Activated CD4-positive, alpha-beta T cell treated with anti-CD3 and anti-CD28 coated beads for 36 hours (primary cell): ENCODE results near the gene RNF145. TPM values are rescaled to one million over a fixed set of nuclear protein-coding genes. Genes with fewer than 3 reads are reported as not detected.

Experiments used
- ATAC-seq: fragments of 200-7000 bp; cut with Tn5 transposase; one replicate; pipeline ENCODE4 v1.10.0; 2021; ENCODE audit warnings: mild to moderate bottlenecking, moderate library complexity
- CTCF ChIA-PET: fragments of 350-600 bp; sonication (Branson Sonifier 250); formaldehyde crosslinking; loops from one replicate; lab custom pipeline; 2021; ENCODE audit warnings: antibody characterized with exemption; lab: Charles Lee
- POLR2A ChIA-PET: fragments of 350-600 bp; sonication (Branson Sonifier 250); formaldehyde crosslinking; loops from one replicate; lab custom pipeline; 2021; ENCODE audit warnings: antibody characterized with exemption, inconsistent platforms; lab: Charles Lee
- DNase-seq: peaks from one replicate; pipeline ENCODE4 v3.0.0-alpha.2; 2020
- H3K27ac Mint-ChIP-seq: one replicate; pipeline ENCODE4 v1.8.0; 2021; ENCODE audit warnings: mixed read lengths
- H3K27me3 Mint-ChIP-seq: one replicate; pipeline ENCODE4 v1.8.0; 2021; ENCODE audit warnings: mixed read lengths
- H3K36me3 Mint-ChIP-seq: one replicate; pipeline ENCODE4 v1.8.0; 2021; ENCODE audit warnings: low read depth, mixed read lengths
- H3K4me1 Mint-ChIP-seq: one replicate; pipeline ENCODE4 v1.8.0; 2021; ENCODE audit warnings: mixed read lengths
- H3K4me3 Mint-ChIP-seq: one replicate; pipeline ENCODE4 v1.8.0; 2021; ENCODE audit warnings: mild to moderate bottlenecking, moderate library complexity, mixed read lengths
- H3K9me3 Mint-ChIP-seq: one replicate; pipeline ENCODE4 v1.8.0; 2021; ENCODE audit warnings: low read depth, mixed read lengths
- intact Hi-C, 2 experiments: fragments of 100-400 bp; cut with DNase I in 1 of 2; cut with micrococcal nuclease in 1 of 2; formaldehyde crosslinking; loops; one replicate each; pipeline versions ENCODE4 v1.14.2 to v1.15.1; 2022 to 2024; cut with DNase I, micrococcal nuclease
- total RNA-seq, 2 experiments: library from RNA; stranded (reverse); gene quantifications; one replicate each; pipeline ENCODE4 v1.2.3, GENCODE V29; 2021

The RNF145 gene
- total RNA-seq, 2 experiments from 2014 or later, result 81.9 to 87.5 TPM

DNA sequence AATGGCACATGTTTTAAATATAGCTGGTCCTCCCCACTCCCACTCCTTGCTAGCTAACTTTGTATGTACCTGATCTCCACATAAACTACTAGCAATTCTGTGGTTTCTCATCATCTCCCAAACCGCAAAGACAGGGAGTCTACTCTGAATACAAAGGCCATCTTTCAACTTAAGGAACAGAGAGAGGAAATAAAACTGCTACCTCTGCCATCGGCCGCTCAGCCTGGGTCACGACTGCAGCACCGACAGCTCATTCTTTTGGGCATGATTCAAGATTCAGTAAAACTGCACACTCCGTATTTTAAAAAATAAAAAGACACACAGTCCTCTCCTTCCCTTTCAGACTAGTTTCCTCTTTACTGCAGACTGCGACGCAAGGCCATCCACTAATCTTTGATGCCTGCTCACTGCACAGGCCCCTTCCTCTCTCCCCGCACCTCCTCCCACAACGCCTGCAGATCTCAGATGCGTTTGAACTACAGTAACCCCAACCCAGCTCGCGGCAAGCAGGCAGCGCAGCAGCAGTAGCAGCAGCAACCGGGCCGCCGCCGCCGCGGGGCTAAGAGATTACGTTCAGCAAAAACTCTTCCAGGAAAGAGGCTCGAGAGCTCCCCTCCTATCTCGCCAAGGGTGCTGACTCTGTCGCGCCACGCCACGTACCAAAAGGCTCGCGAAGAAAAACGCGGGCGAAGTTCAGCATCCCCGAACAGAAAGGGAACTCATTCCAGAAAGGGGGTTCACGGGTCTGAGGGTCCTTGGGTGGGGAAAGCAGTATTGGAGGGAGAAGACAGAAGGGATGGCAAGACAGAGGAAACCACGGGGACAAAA lies 1.5 kb downstream of the RNF145 start:
- intact Hi-C loops, result loop anchor here (1.0 to 10.0 kb wide), 17 partner anchors 23 to 1936 kb away; partner anchors contain the start of genes PWWP2A (in 2 of the 2), TTC1 (in 2 of the 2), CLINT1 (in 1 of the 2) and SLU7 (in 1 of the 2)
- H3K9me3 Mint-ChIP-seq, result no peaks in the 10 kb centered on the region

GRCh38 chr5:159207222-159207685 lies 2.1 kb downstream of the RNF145 start:
- no peaks in the 10 kb centered on the region for H3K9me3 Mint-ChIP-seq
- H3K4me1 Mint-ChIP-seq, result peaks cover 58% of the 10 kb centered on the region
- DNase-seq (no peak), ATAC-seq (no peak)
- no peaks in the 10 kb centered on the region for H3K27me3 Mint-ChIP-seq
- H3K36me3 Mint-ChIP-seq, result peaks cover 48% of the 10 kb centered on the region
- intact Hi-C loops, result loop anchor here (1.0 to 10.0 kb wide), 13 partner anchors 22 to 1935 kb away; partner anchors contain the start of genes PWWP2A (in 2 of the 2), CLINT1 (in 1 of the 2), SLU7 (in 1 of the 2) and TTC1 (in 1 of the 2)
- H3K27ac Mint-ChIP-seq, result peak overlapping the region; percentile 100
- ChIA-PET POLR2A (interaction anchor here (0.6 to 1.4 kb wide), 10 partner anchors 13 to 804 kb away, joined by 3 to 16 read pairs (median 4); no protein-coding TSS in a partner anchor), CTCF (interaction anchor here (0.5 to 3.1 kb wide), 18 partner anchors 9 to 1898 kb away, joined by 3 to 22 read pairs (median 3); no protein-coding TSS in a partner anchor)
- peak overlapping the region; percentile 100 for H3K4me3 Mint-ChIP-seq

More for the DNA sequence above, 1.5 kb downstream of the RNF145 start:
- CTCF ChIA-PET, result interaction anchor here (0.6 to 3.1 kb wide), 20 partner anchors 10 to 1898 kb away, joined by 3 to 22 read pairs (median 3); no protein-coding TSS in a partner anchor
- Mint-ChIP-seq H3K36me3 (peaks cover 43% of the 10 kb centered on the region), H3K27me3 (no peaks in the 10 kb centered on the region), H3K4me3 (peak overlapping the region; percentile 100), H3K4me1 (peaks cover 54% of the 10 kb centered on the region), H3K27ac (peak overlapping the region; percentile 100)
- DNase-seq, result peak; percentile 91
- POLR2A ChIA-PET, result interaction anchor here (0.6 to 1.4 kb wide), 11 partner anchors 12 to 803 kb away, joined by 3 to 16 read pairs (median 4); no protein-coding TSS in a partner anchor
- ATAC-seq, result peak; percentile 74

GRCh38 chr5:159206818-159207217 lies 2.5 kb downstream of the RNF145 start:
- ChIA-PET POLR2A (interaction anchor here (1.1 to 1.4 kb wide), 4 partner anchors 16 to 56 kb away, joined by 3 to 7 read pairs (median 6); no protein-coding TSS in a partner anchor), CTCF (interaction anchor here (0.5 to 3.1 kb wide), 9 partner anchors 9 to 56 kb away, joined by 3 to 22 read pairs (median 5); no protein-coding TSS in a partner anchor)
- intact Hi-C loops, result loop anchor here (1.0 to 10.0 kb wide), 13 partner anchors 22 to 1935 kb away; partner anchors contain the start of genes PWWP2A (in 2 of the 2), CLINT1 (in 1 of the 2), SLU7 (in 1 of the 2) and TTC1 (in 1 of the 2)
- ATAC-seq, result no peak
- Mint-ChIP-seq H3K27ac (peak overlapping the region; percentile 100), H3K9me3 (no peaks in the 10 kb centered on the region), H3K4me3 (peak overlapping the region; percentile 100), H3K27me3 (no peaks in the 10 kb centered on the region), H3K4me1 (peaks cover 55% of the 10 kb centered on the region), H3K36me3 (peaks cover 49% of the 10 kb centered on the region)
- DNase-seq, result no peak

DNA sequence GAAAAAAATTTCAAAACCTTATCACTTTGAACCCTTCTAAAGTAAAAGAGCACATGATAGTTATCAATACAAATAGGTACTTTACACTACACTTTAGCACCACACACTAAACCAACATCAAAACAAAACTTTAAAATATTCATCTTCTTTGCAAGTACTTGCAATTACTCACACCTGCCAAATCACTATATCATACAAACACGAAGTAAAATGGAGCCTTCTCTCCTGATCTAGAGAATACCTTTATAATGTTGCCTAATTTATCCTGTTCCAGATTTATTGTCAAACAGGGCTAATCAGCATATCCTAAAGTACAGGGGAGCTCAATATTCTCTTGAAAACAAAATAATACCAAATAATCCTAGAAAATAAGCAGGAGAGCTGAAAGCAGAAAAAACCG lies 3.0 kb downstream of the RNF145 start:
- peak overlapping the region; percentile 100 for H3K4me3 Mint-ChIP-seq

GRCh38 chr5:159203351-159203750 lies 6.0 kb downstream of the RNF145 start:
- Mint-ChIP-seq H3K27me3 (no peaks in the 10 kb centered on the region), H3K9me3 (no peaks in the 10 kb centered on the region), H3K36me3 (peaks cover 69% of the 10 kb centered on the region), H3K27ac (peak overlapping the region; percentile 78), H3K4me3 (peak overlapping the region; percentile 3), H3K4me1 (peaks cover 68% of the 10 kb centered on the region)
- ATAC-seq (no peak), DNase-seq (no peak)
- intact Hi-C loops, result loop anchor here in 1 of 2 experiments (10.0 kb wide), 1 partner anchor 801 kb away; the partner anchor contains the start of gene TTC1
- POLR2A ChIA-PET, result no interaction called here
- CTCF ChIA-PET, result interaction anchor here (0.6 to 2.3 kb wide), 3 partner anchors 10 to 132 kb away, joined by 5 to 8 read pairs (median 5); no protein-coding TSS in a partner anchor

More for the DNA sequence above, 3.0 kb downstream of the RNF145 start:
- no peak for ATAC-seq
- H3K9me3 Mint-ChIP-seq, result no peaks in the 10 kb centered on the region
- DNase-seq, result no peak
- ChIA-PET POLR2A (interaction anchor here (1.2 kb wide), 1 partner anchor 28 kb away, joined by 3 read pairs; no protein-coding TSS in a partner anchor), CTCF (interaction anchor here (0.5 to 3.1 kb wide), 10 partner anchors 8 to 51 kb away, joined by 3 to 22 read pairs (median 5); no protein-coding TSS in a partner anchor)
- H3K4me1 Mint-ChIP-seq, result peaks cover 54% of the 10 kb centered on the region
- intact Hi-C loops, result loop anchor here (2.0 to 10.0 kb wide), 9 partner anchors 22 to 1934 kb away; partner anchors contain the start of genes CLINT1 (in 1 of the 2), PWWP2A (in 1 of the 2), SLU7 (in 1 of the 2) and TTC1 (in 1 of the 2)
- peaks cover 52% of the 10 kb centered on the region for H3K36me3 Mint-ChIP-seq
- H3K27ac Mint-ChIP-seq, result peak overlapping the region; percentile 100
- H3K27me3 Mint-ChIP-seq, result no peaks in the 10 kb centered on the region

- no peak for DNase-seq
- Mint-ChIP-seq H3K27me3 (no peaks in the 10 kb centered on the region), H3K4me3 (no peak overlapping the region), H3K27ac (peak overlapping the region; percentile 67), H3K4me1 (peaks cover 79% of the 10 kb centered on the region), H3K9me3 (no peaks in the 10 kb centered on the region), H3K36me3 (peaks cover 68% of the 10 kb centered on the region)
- ATAC-seq, result no peak
- ChIA-PET POLR2A (interaction anchor here (0.5 kb wide), 1 partner anchor 1324 kb away, joined by 3 read pairs; no protein-coding TSS in a partner anchor), CTCF (interaction anchor here (1.0 kb wide), 1 partner anchor 10 kb away, joined by 3 read pairs; no protein-coding TSS in a partner anchor)
- intact Hi-C loops, result loop anchor here in 1 of 2 experiments (10.0 kb wide), 1 partner anchor 803 kb away; the partner anchor contains the start of gene TTC1
Observed at GRCh38 chr5:159202151-159202550, 7.2 kb downstream of the RNF145 start.

GRCh38 chr5:159199780-159200179 lies 9.6 kb downstream of the RNF145 start:
- no peak for DNase-seq
- no peak overlapping the region for H3K4me3 Mint-ChIP-seq
- peak overlapping the region; percentile 55 for H3K27ac Mint-ChIP-seq
- H3K9me3 Mint-ChIP-seq, result no peaks in the 10 kb centered on the region
- ChIA-PET CTCF (interaction anchor here (0.7 to 4.3 kb wide), 7 partner anchors 7 to 117 kb away, joined by 3 to 22 read pairs (median 4); no protein-coding TSS in a partner anchor), POLR2A (no interaction called here)
- ATAC-seq, result no peak
- peaks cover 71% of the 10 kb centered on the region for H3K36me3 Mint-ChIP-seq
- no peaks in the 10 kb centered on the region for H3K27me3 Mint-ChIP-seq
- H3K4me1 Mint-ChIP-seq, result peaks cover 88% of the 10 kb centered on the region
- intact Hi-C loops, result loop anchor here in 1 of 2 experiments (10.0 kb wide), 1 partner anchor 805 kb away; the partner anchor contains the start of gene TTC1

- POLR2A ChIA-PET, result interaction anchor here (1.6 kb wide), 1 partner anchor 9 kb away, joined by 5 read pairs; no protein-coding TSS in a partner anchor
- DNase-seq (no peak), ATAC-seq (no peak)
- H3K27ac Mint-ChIP-seq, result peak overlapping the region; percentile 55
- CTCF ChIA-PET, result interaction anchor here (0.7 to 4.3 kb wide), 7 partner anchors 8 to 118 kb away, joined by 3 to 22 read pairs (median 4); no protein-coding TSS in a partner anchor
- peaks cover 75% of the 10 kb centered on the region for H3K36me3 Mint-ChIP-seq
- H3K4me1 Mint-ChIP-seq, result peaks cover 82% of the 10 kb centered on the region
- H3K27me3 Mint-ChIP-seq, result no peaks in the 10 kb centered on the region
- no peak overlapping the region for H3K4me3 Mint-ChIP-seq
- intact Hi-C loops, result no loop called here
- H3K9me3 Mint-ChIP-seq, result no peaks in the 10 kb centered on the region
Observed at GRCh38 chr5:159199225-159199624, 10.1 kb downstream of the RNF145 start.

GRCh38 chr5:159198063-159199036 lies 11.0 kb downstream of the RNF145 start:
- Mint-ChIP-seq H3K27me3 (no peaks in the 10 kb centered on the region), H3K9me3 (no peaks in the 10 kb centered on the region), H3K4me1 (peaks cover 79% of the 10 kb centered on the region), H3K4me3 (no peak overlapping the region), H3K27ac (peak overlapping the region; percentile 79), H3K36me3 (peaks cover 75% of the 10 kb centered on the region)
- intact Hi-C loops, result no loop called here
- POLR2A ChIA-PET, result interaction anchor here (1.2 to 1.6 kb wide), 2 partner anchors 8 to 13 kb away, joined by 4 to 5 read pairs; no protein-coding TSS in a partner anchor
- CTCF ChIA-PET, result interaction anchor here (1.0 to 4.3 kb wide), 4 partner anchors 9 to 41 kb away, joined by 4 to 22 read pairs (median 4); no protein-coding TSS in a partner anchor
- peak; percentile 80 for ATAC-seq
- DNase-seq, result no peak
